ENCODE measurements around the gene GFI1B. TPM values are rescaled to one million over a fixed set of nuclear protein-coding genes. Genes with fewer than 3 reads are reported as not detected.
"Not testable (repeated sequence)": the region's sequence is repeated elsewhere in the genome, so short reads cannot be mapped to it uniquely, and the experiment has no call there.

The GFI1B gene
- total RNA-seq, 1 donor from 2014 or later = not detected

GRCh38 chr9:132991351-132992300 is 13.1 kb downstream of the GFI1B start:
- DNase-seq = no peak

GRCh38 chr9:132993511-132993939 is 15.0 kb downstream of the GFI1B start:
- no peak for DNase-seq

GRCh38 chr9:132994410-132995120 is 16.1 kb downstream of the GFI1B start:
- no peak for DNase-seq

- DNase-seq = no peak
These were observed 16.6 kb downstream of the GFI1B start for GRCh38 chr9:132995121-132995420.

GRCh38 chr9:132995879-132996278 is 17.4 kb downstream of the GFI1B start:
- DNase-seq = no peak

- DNase-seq = no peak
These were observed 18.0 kb downstream of the GFI1B start for GRCh38 chr9:132996526-132996925.

GRCh38 chr9:132997591-132997990 is 19.1 kb downstream of the GFI1B start:
- DNase-seq = no peak

DNA sequence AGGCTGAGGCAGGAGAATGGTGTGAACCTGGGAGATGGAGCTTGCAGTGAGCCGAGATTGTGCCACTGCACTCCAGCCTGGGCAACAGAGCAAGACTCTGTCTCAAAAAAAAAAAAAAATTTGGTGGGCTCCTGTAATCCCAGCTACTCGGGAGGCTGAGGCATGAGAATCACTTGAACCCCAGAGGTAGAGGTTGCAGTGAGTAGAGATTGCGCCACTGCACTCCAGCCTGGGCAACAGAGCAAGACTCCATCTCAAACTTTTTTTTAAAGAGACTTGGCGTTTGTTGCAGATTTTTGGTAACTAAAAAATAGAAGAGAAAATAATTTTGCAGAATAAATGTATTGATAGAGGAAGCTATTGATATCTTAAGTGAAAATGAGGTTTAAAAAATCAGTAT is 19.7 kb downstream of the GFI1B start:
- not testable (repeated sequence) for DNase-seq

DNA sequence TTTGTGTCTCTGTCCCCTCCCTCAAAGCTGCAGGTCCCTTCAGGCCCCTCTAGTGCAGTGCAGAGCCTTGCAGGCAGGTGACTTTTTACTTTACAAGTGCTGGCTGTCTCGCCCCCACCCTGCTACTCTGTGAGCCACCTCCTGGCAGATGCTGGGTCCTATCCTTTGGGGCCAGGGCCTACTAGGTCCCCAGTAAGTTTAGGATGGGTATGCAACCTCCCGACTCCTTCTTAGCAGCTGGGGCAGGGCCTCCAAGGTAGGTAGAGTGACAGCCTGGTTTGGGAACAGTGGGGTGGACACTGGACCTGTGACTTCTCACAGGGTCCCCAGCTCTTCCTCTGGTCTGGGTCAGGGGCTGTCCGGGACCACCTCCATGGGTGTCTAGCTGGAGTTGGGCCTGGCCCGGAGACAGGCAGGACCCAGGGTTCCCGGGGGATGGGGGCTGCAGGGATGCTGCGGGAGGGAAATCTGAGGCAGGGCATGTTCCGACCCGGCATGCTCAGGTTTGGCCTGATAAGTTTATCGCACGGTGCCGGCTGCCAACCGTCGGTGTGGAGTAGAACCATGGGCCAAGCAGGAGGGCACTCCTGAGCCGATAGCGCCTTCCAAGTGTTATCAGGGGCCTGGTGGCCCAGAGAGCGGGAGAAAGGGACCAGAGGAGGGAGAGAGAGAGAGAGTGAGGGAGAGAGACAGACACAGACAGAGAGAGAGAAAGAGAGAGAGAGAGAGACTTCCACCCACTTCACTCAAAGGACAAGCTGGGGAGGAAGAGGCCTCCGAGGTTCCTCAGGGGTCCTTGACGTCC is 20.5 kb downstream of the GFI1B start:
- no peak for DNase-seq

GRCh38 chr9:133002147-133003070 is 23.9 kb downstream of the GFI1B start:
- DNase-seq = no peak

- no peak for DNase-seq
These were observed 24.6 kb downstream of the GFI1B start for GRCh38 chr9:133003071-133003461.

DNA sequence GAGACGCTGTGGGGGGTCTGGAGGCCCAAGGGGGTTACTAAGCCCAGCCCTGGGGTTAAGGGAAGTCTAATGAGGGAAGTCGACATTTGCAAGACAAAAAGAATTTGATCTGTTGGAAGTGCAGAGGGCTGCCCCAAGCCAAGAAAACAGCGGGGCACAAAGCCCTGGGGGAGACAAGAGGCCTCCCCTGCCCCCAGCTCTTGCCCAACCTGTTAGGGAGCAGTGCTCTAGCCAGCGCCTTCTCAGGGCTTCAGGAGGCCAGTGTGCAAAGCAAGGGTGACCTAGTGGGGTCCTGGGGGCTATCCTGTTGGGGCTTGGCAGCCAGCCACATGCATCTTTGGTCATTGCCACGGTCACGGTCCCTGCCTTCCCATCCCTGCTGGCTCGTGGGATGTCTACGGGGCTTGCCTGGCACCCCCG is 25.2 kb downstream of the GFI1B start:
- no peak for DNase-seq

DNA sequence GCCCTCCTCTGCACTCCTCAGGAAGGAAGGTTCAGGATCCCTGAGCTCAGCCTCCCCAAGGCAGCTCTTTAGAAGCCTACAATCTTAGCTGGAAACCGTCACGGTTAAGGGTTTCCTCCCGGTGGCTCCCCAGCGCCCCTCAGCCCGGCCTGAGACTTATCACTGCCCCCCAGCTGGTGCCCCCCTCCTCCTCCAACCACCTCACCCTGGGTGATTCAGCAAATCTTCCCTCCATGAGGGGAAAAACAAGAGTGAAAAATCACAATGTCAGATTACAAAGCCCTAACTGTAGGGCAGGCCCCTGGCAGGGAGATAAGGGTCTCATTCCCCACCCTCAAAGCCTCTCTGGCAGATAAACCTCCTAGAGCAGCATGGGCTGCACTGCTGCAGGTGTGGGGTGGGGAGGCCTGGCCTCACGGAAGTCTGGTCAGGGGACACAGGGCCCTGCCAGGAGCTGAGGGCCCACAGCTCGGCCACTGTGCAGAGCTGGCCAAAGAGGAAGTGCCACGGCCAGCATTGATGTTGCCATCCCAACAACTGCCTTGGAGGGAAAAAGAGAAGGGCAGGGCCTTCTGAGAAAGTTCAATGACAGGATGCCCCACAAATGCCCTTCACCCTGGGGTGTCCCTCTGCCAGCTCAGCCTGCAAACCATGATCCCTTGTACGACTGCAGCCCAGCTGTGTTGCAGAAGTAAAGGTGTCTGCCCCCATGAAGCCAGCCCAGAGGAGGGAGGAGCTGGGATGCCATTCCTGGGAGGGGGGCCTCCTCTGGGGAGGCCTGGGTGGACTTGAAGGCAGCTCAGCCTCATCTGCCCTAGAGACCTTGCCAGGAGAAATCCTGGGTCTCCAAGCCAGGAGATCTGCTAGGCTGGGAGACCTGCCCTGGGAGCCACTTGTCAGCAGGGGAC is 25.9 kb downstream of the GFI1B start:
- DNase-seq = no peak

GRCh38 chr9:133004999-133005760 is 26.7 kb downstream of the GFI1B start:
- no peak for DNase-seq

DNA sequence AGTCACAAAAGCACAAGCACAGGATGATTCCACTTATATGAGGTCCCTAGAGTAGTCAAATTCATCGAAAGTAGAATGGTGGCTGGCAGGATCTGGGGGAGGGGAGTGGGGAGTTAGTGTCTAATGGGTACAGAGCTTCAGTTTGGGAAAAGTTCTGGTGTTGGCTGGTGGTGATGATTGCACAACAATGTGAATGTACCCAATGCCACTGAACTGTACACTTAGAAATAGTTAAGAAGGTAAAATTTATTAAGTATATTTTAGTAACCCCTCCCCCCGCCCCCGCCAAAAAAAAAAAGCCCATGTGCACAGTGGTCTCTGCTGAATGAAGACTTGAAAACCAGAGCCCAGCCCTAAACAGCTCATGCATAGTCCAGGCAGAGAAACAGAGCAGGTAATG is 27.5 kb downstream of the GFI1B start:
- DNase-seq = no peak

GRCh38 chr9:133006731-133007352 is 28.3 kb downstream of the GFI1B start:
- no peak for DNase-seq

- no peak for DNase-seq
These were observed 29.9 kb downstream of the GFI1B start for GRCh38 chr9:133008406-133008805.

- DNase-seq = no peak
These were observed 30.3 kb downstream of the GFI1B start for GRCh38 chr9:133008824-133009223.

DNA sequence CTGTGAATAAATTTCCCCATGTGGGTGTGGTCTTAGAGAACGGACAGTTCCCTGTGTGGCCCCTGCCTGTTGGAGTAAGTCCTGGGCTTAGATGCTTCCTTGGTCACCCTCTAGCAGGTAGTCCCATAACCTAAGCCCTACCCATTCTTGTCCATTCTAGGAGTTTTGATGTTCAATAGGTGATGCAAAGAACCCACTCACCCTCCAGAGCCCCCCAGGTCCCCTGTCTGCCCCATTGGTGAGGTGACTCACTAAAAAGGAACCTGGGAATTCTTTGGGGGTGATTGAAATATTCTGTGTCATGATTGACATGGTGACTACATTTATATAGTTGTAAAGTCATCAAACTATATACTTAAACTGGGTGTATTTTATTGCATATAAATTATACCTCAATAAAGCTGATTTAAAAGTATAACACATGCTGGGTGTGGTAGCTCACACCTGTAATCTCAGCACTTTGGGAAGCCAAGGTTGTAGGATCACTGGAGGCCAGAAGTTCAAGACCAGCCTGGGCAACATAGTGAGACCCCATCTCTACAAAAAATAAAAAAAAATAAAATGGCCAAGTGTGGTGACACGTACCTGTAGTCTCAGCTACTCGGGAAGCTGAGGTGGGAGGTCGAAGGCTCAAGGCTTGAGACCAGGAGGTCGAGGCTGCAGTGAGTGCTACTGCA is 31.6 kb downstream of the GFI1B start:
- DNase-seq = no peak

All from dermis blood vessel endothelial cell (primary cell).